Stimulated activated CD8-positive, alpha-beta memory T cell treated with anti-CD3 and anti-CD28 coated beads, Interleukin-12 subunit alpha, Interleukin-12 subunit beta, amount 100 ng/mL, for 24 hours (primary cell): ENCODE data around the gene TSPAN18.

ENCODE experiments used
- DNase-seq: peaks from one replicate; pipeline ENCODE4 v3.0.0-alpha.2; 2020; ENCODE audit errors: extremely low read depth

The TSPAN18 gene

DNA sequence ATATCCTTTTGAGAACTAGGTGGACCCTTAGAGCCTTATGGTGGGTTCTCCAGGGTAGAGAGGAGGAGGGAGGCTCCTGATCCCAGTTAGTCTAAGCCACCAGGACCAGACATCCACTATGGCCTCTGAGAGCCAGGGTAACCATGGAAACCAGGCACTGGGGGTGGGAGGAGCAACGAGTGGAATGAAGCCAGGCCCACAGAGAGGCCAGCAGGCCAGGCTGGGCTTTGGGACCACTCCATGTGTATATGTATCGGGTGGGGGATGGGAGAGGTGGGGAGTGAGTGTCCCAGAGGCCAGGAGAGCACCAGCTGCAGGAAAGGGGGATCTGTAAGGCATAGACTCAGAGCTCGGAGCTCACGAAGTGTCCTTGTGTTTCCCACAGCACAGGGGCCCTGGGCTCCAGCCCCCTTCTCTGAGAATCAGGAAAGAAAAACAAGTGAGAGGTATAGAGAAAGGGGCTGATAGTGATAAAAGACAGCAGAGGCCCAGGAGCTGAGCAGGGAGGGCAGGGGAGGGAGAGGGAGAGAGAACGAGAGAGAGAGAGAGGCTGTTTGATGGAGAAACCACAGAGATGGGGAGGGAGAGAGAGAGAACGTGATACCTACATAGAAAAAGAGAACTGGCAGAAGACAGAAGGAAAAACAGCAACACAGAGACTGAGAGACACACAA lies 15.5 kb upstream of the TSPAN18 start:
- no peak for DNase-seq

DNA sequence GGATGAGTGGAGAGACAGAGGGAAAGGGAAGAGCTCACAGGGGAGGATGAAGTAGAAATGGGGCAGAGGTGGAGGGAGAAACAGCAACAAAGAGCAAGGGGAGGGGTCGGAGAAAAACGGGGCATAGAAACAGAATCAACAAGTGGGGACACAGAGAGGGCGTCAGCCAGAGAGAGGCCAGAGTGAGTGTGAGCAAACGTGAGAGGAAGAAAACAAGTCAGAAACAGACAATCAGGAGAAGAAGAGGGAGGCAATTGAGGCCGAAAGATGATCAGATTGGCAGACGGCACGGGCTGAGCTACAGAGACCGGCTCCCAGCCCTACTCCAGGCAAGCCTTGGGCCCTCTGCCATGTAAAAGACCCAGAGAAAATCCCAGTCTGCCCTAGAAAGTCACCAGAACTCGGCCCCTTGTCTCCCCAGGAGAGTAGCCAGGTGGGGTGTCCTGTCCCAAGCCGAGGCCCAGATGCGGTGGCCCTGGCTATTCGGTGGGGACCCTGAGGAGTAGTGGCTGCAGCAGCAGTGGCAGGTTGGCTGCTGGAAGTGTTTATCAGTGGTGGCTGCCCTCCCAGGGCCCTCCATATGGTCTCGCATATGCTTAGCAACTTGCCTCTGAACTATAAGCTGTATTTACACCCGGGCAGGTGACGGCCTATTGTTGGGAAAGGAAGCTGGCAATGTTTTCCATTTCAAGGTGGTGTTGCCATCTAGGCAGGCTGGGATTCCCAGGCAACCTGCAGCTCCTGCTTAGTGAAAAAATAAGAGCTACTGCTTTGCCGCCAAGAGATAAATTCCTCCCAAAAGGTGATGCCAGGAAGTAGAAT lies 14.8 kb upstream of the TSPAN18 start:
- DNase-seq: no peak

DNA sequence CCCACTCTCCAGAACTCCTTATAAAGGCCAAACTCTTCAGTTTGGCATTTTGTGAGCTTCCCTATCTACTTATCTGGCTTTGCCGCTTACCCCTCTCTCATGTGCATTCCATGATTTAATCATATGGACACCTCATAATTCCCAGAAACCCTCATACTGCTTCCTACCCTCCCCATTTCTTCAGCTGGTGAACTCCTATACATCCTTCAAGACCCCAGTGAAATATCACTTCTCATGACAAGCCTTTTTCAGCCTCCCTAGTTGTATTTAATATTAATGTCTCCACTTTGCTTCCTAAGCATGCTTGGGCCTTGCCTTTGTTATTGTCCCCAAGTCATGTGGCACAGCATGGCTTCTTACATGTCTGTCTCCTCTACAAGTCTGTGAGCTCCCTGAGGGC lies 13.7 kb upstream of the TSPAN18 start:
- DNase-seq: no peak

DNA sequence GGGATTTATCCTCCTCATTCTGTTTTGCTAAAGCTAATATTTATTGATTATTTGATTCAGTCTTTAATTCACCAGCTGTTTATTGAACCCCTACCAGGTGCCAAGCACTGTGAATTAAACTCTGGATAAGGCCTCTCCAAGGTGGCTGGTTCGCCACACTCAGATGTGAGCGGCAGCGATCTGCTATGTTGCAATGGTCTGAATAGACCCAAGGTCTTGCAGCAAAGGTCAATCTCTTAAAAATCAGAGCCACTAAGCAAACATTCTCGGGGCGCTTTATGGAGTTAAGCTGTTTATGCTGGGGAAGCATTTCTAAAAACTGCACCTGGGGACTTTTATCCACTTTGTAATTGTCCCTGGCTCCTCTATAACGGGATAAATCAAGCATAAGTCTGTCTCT lies 10.5 kb upstream of the TSPAN18 start:
- DNase-seq: no peak

DNA sequence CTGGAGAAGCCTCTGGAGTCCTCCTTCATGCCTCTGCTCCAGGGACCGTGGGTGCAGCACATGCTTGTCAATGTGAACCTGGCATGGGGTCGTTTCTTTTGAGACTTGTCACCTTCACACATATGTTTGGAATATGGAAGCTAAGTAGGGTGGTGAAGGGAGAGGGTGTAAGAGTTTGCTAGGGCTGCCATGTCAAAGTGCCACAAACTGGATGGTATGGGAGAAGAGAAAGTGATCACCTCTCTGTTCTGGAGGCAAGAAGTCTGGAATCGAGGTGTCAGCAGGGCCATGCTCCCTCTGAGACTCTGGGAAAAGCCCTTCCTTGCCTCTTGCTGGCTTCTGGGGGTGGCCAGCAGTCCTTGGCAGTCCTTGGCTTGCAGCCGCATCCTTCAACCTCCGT lies 8.7 kb upstream of the TSPAN18 start:
- no peak for DNase-seq

DNA sequence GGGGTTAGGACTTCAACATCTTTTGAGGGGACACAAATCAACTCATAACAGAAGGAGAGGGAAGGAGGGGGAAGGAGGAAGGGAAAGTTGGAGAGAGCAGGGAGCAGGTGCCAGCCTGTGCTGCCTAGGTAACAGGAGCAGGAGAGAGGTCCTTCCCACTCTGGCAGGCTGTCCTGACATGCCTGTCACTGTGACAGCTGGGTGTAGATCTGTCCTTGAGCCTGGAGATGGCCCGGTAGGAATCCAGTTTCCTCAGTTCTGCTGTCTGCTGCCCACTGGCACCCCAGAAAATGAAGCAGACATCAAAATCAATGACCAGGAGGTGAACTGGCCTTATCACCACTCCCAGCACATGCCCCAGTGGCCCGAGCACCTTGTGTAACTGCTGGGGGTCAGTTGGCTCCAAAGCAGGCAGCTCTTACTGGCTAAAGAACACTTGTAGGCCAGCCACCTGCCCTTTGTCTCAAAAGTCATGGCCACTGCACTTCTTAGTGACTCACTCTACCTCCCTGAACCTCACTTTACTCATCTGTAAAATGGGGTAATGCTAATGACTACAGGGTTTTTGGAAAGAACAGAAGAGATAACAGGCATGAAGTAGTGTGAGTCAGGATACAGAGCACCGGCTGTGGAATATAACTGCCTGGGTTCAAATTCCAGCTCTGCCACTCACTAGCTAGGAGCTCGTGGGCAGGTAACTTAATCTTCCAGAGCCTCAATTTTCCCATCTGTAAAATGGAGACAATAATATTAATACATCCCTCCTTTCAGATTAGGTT lies 8.0 kb upstream of the TSPAN18 start:
- no peak for DNase-seq

DNA sequence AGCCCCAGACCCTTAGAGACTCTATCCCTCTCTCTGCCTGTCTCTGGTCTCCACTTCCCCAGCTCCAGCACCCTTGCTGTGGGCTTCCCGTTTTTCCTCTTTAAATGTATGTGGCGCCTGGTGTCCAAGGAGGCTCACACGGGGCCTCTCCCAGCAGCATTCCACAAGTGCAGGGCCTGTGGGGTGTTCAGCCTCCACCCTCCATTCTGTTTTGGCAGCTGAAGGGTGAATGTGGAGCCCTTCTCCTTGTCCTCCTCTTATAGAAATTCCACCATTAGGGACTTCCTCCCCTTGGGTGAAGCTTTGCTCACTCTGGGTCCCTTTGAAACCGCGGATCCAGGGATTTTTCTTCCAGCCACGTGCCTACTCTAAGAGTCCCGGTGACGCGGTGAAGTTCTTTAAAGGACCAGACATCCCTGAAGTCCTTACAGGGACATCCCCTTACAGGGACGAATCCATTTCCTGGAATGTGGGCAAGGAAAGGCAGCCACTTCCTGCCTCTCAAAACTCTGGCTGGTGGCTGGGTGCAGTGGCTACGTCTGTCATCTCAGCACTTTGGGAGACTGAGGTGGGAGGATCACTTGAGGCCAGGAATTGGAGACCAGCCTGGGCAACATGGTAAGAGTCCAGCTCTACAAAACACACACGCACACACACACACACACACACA lies 1.6 kb upstream of the TSPAN18 start:
- DNase-seq: no peak

DNA sequence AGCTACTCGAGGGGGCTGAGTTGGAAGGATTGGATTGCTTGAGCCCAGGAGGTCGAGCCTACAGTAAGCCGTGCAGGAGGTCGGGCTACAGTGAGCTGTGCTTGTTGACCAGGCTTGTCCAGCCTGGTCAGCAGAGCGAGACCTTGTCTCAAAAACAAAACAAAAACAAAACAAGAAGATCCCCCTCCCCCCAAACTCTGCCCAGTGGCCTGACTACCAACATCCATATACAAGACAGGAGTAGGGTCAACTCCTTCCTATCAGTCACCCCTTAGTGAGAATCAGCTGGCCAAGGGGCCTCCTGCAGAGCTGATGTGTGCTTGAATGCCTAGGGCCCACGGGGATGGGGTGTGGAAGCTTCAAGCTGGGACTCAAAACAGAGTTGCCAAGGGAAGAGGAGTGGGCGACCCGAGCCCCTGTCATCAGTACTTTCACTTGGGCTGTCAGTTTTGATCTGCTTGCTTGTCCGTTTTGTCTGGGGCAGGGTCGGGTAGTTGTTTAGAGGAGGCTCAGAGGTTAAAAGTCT lies 942 bp upstream of the TSPAN18 start:
- DNase-seq: no peak

DNA sequence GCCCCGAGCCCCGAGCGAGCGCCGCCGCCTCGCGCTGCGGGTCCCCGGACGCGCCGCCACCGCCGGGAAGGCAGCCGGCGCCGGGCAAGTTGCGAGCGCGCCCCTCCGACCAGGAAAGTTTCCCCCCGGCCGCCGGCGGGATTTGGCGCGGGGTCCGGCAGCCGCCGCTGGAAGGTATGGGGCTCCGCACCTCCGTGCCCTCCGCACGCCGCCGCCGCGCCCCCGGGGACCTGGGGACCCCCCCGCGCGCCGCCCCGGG lies 281 bp downstream of the TSPAN18 start:
- DNase-seq: no peak

DNA sequence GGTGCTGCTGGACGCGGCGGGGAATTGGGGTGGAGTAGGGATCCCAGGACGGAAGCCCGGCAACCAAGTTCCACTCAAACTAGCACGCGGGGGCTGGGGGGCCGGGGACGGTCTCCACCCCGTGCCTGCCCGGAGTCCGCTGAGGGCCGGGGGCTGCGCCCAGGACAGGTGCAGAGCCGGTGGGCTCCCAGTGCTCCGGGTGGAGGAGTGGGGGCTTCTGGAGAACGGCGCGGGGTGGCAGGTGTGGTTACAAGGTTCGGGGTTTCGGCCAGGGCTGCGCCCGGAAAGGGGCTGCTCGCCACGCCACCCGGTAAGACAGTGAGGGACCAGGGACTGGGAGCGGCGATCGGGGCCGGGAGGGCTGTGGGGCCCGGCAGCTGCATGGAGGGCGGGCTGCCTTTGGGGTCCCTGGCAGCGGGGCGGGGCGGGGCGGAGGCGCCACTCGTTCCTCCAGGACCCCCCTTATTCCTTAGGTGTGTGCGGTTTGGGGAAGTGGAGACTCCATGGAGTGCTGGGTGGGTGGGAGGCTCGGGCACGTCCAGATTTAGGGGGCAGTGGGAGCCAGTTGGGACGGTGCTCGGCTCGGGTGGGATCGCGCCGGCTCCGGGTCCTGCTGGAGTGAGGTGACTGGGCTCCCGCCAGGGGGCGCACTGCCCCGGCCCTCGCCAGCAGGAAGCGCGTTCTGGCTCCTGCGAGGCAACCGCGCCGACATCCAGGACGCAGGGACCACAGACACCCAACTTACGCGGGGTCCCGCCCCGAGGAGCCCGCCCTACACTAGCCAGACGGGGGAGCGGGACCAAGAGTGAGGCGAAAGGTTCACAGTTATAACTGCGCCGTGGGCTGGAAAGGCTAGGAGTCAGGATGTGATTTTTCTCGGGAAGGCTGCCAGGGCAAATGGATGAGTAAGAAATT lies 868 bp downstream of the TSPAN18 start:
- DNase-seq: peak; percentile 49

DNA sequence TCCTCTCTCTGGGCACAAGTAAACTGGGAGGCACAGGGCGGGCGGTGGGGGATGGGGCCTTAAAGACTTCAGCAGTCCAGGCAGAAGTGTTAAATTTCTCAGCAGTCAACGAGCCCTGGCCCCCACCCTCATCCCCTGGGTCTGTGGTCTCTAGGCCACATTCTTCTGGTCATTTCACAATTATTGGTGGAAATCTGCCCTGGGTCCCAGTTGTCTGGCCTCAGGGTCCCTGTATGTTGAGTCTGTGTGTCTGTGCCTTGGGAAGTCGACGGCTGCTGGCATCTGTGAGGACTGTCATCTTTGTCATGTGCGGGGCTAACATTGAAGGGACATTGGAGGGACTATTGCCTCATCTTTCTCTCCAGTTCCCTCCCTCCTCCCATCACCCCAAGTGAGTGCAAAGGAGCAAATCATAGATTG lies 1.7 kb downstream of the TSPAN18 start:
- DNase-seq: no peak

DNA sequence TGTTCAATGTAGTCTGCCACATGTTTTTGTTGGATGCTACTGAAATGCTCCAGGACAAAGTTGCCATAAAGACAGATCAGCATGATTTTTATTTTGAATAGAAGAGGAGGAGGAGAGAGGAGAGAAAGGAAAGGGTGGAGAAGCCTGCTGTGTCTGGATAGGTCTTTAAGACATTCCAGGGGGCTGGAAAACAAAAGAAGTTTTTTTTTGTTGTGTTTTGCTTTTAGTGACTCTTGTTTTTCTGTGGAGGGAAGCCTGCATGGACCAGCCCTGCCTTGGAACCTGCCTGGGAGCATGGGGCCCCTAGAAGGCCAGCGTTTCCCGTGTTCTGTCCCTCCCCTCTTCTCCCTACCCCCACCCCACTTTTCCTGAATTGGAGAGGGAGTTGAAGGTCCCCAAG lies 2.3 kb downstream of the TSPAN18 start:
- no peak for DNase-seq

DNA sequence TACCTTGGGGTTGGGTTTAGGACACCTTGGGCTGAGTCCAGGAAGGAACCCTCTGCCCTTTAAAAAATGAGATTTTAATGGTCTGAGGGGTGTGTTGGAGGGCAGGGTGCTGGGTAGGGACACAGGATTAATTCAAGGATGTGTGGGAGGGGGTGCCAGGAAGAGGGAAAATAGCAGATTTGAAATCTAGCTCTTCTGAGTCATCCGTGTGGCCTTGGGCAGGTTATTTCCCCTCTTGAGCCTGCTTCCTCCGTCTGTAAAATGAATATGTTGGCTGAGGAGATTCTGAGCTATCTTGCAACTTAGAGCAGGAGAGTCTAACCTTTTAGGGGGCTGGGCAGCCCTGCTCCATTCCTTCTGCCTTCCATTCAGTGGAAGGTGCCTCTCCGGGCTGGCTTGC lies 3.0 kb downstream of the TSPAN18 start:
- no peak for DNase-seq

DNA sequence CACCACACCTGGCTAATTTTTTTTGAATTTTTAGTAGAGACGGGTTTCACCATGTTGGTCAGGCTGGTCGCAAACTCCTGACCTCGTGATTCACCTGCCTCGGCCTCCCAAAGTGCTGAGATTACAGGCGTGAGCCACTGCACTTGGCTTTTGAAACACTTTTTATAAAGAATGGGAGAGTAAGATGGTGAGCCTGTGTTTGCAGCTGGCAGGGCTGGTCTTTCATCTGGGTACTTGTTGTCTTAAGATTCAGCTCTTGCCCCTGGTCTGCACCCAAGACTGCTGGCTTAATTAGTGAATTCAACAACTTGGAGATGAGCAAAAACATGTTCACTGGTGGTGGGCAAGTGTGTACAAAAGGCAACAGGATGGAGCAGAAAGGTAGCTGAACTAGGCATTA lies 4.0 kb downstream of the TSPAN18 start:
- no peak for DNase-seq

DNA sequence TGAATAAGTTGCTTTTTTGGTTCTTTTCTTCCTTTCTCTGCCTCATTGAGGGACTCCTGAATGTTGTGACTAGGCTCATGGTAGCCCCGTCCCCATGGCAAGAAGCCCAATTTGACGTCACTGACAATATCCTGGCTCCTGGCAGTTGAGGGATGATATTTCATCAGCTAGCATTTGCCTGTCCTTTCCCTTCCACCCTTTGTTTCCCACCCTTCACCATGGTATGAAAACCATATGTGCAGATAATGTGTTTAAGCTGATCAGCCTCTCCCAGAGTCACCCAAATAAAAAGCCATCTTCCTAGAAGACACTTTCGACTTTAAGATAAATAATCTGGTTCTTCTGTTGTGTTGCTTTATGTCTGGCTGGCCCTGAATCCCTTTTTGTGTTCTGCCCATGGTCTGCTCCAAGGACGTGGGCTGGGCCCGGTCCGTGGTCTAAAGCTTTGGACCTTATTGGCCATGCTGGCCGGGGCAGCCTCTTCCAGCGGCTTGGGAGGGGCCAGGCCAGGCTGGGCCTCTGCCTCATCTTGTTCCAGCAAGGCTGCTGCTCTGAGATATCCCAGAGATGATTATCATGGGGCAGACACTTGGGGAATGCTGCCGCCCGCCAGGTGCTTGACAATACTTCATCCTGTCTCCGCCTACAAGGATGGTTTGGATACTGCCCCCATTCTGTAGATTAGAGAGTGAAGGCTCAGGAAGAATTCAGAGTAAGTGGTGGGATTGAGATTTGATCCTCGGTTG lies 5.1 kb downstream of the TSPAN18 start:
- no peak for DNase-seq

DNA sequence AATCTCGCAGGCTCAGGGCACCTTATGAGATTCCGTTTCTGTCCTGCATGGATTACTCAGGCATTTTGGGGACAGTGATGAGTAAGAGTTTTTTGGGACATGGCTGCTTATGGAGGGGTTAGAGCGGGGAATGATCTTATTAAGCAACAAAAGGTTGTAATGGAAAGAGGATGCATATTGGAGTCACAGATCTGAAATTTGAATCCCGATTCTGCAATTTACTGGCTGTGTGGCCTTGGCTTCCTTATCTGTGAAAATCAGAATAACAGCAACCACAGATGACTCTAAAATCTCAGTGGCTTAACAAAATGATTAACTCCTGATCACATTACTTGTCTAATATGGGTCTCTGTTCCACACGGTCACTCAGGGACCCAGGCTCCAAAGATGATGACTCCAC lies 5.8 kb downstream of the TSPAN18 start:
- no peak for DNase-seq

DNA sequence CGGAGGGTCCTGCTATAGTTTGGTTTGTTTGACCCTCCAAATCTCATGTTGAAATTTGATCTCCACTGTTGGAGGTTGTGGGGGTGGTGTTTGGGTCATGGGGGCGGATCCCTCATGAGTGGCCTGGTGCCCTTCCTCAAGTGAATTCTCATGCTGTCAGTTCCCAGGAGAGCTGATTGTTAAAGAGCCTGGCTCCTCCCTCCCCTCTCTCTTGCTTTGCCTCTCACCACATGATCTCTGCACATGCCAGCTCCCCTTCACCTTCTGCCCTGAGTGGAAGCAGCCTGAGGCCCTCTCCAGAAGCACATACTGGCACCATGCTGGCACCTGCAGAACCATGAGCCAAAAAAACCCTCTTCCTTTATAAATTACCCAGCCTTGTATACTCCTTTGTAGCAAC lies 7.1 kb downstream of the TSPAN18 start:
- DNase-seq: no peak

DNA sequence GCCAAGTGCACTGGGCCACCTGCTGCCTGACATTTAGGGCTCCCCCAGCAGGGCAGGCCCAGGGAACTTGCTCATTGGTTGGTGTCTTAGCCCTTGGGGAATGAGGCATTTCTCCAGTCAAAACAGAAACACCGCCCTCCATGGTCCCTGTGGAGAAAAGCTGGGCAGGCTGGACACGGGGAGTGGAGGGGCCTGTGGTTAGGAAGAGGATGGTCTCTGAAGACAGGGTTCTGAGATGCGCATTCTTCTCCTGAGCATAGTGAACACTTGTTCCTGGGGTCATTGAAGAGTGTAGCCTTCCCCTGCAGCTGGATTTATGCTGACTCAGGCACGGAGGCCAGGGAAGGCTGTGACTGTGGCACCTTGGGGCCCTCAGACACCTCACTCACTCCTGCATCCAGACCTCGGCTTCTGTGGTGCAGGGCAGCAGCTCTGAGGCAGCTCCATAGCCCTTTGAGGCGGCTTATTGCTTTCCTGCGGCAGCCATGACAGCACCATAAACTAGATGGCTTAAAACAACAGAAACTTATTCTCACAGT lies 8.2 kb downstream of the TSPAN18 start:
- no peak for DNase-seq

DNA sequence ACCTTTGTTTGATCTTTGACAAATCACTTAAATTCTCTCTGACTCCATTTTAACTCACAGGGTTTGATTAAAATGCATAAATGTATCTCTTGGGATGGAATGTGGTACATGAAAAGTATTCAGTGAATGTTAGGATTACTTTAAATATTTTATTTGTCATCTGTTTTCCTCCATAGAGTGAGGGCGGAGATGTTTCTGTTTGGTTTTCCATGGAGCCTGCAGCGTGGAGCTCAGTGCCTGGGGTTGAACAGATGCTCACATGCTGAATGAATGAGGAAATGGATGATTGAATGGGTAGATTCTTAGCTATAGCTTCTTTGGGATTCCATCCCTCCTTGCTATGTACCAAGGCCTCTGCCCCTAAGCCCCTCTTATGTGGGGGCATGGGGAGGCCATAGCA lies 10.0 kb downstream of the TSPAN18 start:
- DNase-seq: no peak
